Stomach (tissue), 9 donors: ENCODE measurements around the gene TNFSF10. TPM values are rescaled to one million over a fixed set of nuclear protein-coding genes. Genes with fewer than 3 reads are reported as not detected.

Experiments
- DNase-seq, 2 donors: peaks; one replicate each; pipeline versions ENCODE4 v3.0.0 to v3.0.0-alpha.2; 2013 to 2019
- H3K27ac ChIP-seq, 5 donors: fragments of 200-600 bp in 4 of 5; sonication (generic) in 4 of 5; one replicate each; pipeline ENCODE4 v1.5.1; 2013 to 2019; ENCODE audit warnings: mild to moderate bottlenecking in 1 of 5, moderate library complexity in 1 of 5
- H3K27me3 ChIP-seq, 3 donors: fragments of 200-600 bp; sonication (generic); one replicate each; pipeline ENCODE4 v1.5.1; 2017 to 2019; ENCODE audit warnings: mixed run types in 1 of 3
- H3K36me3 ChIP-seq, 4 donors: fragments of 200-600 bp; sonication (generic); 1 replicate in 3 of 4; 2 replicates in 1 of 4; pipeline ENCODE4 v1.5.1; 2016 to 2019
- H3K4me1 ChIP-seq, 4 donors: fragments of 200-600 bp; sonication (generic); one replicate each; pipeline ENCODE4 v1.5.1; 2016 to 2019
- H3K4me3 ChIP-seq, 4 donors: fragments of 200-600 bp; sonication (generic) in 3 of 4; one replicate each; pipeline ENCODE4 v1.5.1; 2016 to 2019; ENCODE audit warnings: mild to moderate bottlenecking in 1 of 4
- H3K9me3 ChIP-seq, 4 donors: fragments of 200-600 bp; sonication (generic); one replicate each; pipeline ENCODE4 v1.5.1; 2016 to 2019
- EP300 ChIP-seq: sonication (generic); formaldehyde crosslinking; IDR thresholded peaks from one replicate; pipeline ENCODE4 v1.6.1; 2017; ENCODE audit warnings: antibody characterized with exemption
- POLR2A ChIP-seq, 4 donors: fragments of 450-650 bp; IDR thresholded peaks; one replicate each; pipeline ENCODE4 v1.6.1; 2016; ENCODE audit warnings: antibody characterized with exemption in 4 of 4, control low read depth in 2 of 4, mild to moderate bottlenecking in 1 of 4, moderate library complexity in 1 of 4
- POLR2AphosphoS5 ChIP-seq, 3 donors: sonication (generic); formaldehyde crosslinking; IDR thresholded peaks; one replicate each; pipeline ENCODE4 v1.6.1; 2016; ENCODE audit warnings: antibody characterized with exemption in 3 of 3
- WGBS, 5 donors: extraction: QIAGEN DNeasy Blood & Tissue Kit in 3 of 5; methylation state at CpG; one replicate each; pipeline versions ENCODE4 v1.1.5 to v1.1.7; 2013 to 2018; 5-methylcytosine and 5-hydroxymethylcytosine counted together
- intact Hi-C: fragments of 100-400 bp; cut with DNase I; formaldehyde crosslinking; loops from one replicate; pipeline ENCODE4 v1.15.1; 2023; ENCODE audit warnings: low total_unique reads
- polyA plus RNA-seq, 3 donors: library from polyadenylated mRNA; stranded (reverse); fragments of 200-250 nt; gene quantifications; one replicate each; pipeline ENCODE4 v1.2.3, GENCODE V29; 2013
- total RNA-seq, 5 donors: library from RNA; depleted of rRNA; stranded (reverse); fragments of >200 nt; gene quantifications; one replicate each; pipeline versions ENCODE4 v1.1.0 to v1.2.3, GENCODE V29; 2014 to 2016
- TF ChIP-seq, protein P1 (sequence below), 7 experiments: fragments of 450-650 bp in 4 of 7; fragments of 200-600 bp in 3 of 7; sonication (generic) in 3 of 7; IDR thresholded peaks; one replicate each; pipeline ENCODE4 v1.5.1; 2016 to 2019; ENCODE audit warnings: antibody characterized with exemption in 7 of 7, control low read depth in 2 of 7, mild to moderate bottlenecking in 1 of 7
- donor health status: healthy with polysubstance abuse.
- donor health status: Bipolar disorder and iron deficiency.
- donor health status: healthy.

The TNFSF10 gene
- total and polyA plus RNA-seq, 8 donors, result 4.0 to 84.2 (median 23.8) TPM

DNA sequence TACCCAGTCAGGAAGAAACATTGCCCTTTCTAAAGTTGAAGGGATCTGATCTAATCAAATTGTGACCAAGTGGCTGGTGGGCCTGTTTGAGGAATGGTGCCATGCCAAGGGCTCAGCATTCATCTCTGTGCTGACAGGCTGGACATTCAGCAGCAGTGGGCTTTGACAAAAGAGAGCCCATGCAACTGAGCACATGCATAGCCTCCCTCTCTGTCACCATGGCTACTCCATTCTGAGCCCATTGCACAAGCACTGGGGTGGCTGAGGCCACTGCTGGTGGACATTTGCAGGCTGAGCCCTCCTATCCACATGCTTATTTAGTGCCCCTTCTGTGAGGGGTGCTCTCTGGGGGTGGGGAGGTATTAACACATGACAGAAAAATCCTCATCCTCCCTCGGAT is 28.6 kb upstream of the TNFSF10 start:
- Histone ChIP-seq H3K4me3 (no peak overlapping the region), H3K36me3 (no peaks in the 10 kb centered on the region), H3K27me3 (no peaks in the 10 kb centered on the region), H3K4me1 (peaks cover 11 to 50% (median 32%) of the 10 kb centered on the region in 4 donors), H3K9me3 (no peaks in the 10 kb centered on the region), H3K27ac (no peak overlapping the region)
- TF ChIP-seq POLR2A (IDR thresholded peaks at IDR 0.05) (no peak), EP300 (no peak), POLR2AphosphoS5 (IDR thresholded peaks at IDR 0.05) (no peak)
- TF ChIP-seq, protein P1, sequence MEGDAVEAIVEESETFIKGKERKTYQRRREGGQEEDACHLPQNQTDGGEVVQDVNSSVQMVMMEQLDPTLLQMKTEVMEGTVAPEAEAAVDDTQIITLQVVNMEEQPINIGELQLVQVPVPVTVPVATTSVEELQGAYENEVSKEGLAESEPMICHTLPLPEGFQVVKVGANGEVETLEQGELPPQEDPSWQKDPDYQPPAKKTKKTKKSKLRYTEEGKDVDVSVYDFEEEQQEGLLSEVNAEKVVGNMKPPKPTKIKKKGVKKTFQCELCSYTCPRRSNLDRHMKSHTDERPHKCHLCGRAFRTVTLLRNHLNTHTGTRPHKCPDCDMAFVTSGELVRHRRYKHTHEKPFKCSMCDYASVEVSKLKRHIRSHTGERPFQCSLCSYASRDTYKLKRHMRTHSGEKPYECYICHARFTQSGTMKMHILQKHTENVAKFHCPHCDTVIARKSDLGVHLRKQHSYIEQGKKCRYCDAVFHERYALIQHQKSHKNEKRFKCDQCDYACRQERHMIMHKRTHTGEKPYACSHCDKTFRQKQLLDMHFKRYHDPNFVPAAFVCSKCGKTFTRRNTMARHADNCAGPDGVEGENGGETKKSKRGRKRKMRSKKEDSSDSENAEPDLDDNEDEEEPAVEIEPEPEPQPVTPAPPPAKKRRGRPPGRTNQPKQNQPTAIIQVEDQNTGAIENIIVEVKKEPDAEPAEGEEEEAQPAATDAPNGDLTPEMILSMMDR (IDR thresholded peaks at IDR 0.05), result no peak
- intact Hi-C loops, result no loop called here
- no peak for DNase-seq
- 95 to 100% (median 100%) methylated on average over 1 of the region's 1 CpG for WGBS, 5 donors

GRCh38 chr3:172550347-172550943 is 27.2 kb upstream of the TNFSF10 start:
- no peaks in the 10 kb centered on the region for H3K36me3 ChIP-seq
- H3K4me3 ChIP-seq, result no peak overlapping the region
- no peaks in the 10 kb centered on the region for H3K9me3 ChIP-seq
- peaks cover 16 to 55% (median 39%) of the 10 kb centered on the region in 4 donors for H3K4me1 ChIP-seq
- H3K27ac ChIP-seq, result no peak overlapping the region
- 77 to 86% (median 81%) methylated on average over 6 of the region's 6 CpGs for WGBS, 5 donors
- TF ChIP-seq POLR2AphosphoS5 (IDR thresholded peaks at IDR 0.05) (no peak), EP300 (no peak), POLR2A (IDR thresholded peaks at IDR 0.05) (no peak)
- TF ChIP-seq, protein P1 (IDR thresholded peaks at IDR 0.05), result no peak
- intact Hi-C loops, result no loop called here
- H3K27me3 ChIP-seq, result no peaks in the 10 kb centered on the region
- DNase-seq, result no peak

GRCh38 chr3:172549144-172549543 is 25.9 kb upstream of the TNFSF10 start:
- no peaks in the 10 kb centered on the region for H3K9me3 ChIP-seq
- no peak overlapping the region for H3K27ac ChIP-seq
- no peaks in the 10 kb centered on the region for H3K27me3 ChIP-seq
- WGBS, 5 donors, result 17 to 48% (median 40%) methylated on average over 2 of the region's 2 CpGs
- DNase-seq, result no peak
- peaks cover 16 to 51% (median 36%) of the 10 kb centered on the region in 4 donors for H3K4me1 ChIP-seq
- intact Hi-C loops, result no loop called here
- no peak for TF ChIP-seq EP300
- TF ChIP-seq POLR2AphosphoS5 (IDR thresholded peaks at IDR 0.05), result no peak
- TF ChIP-seq, protein P1 (IDR thresholded peaks at IDR 0.05), result no peak
- no peak for TF ChIP-seq POLR2A (IDR thresholded peaks at IDR 0.05)
- H3K36me3 ChIP-seq, result no peaks in the 10 kb centered on the region
- H3K4me3 ChIP-seq, result no peak overlapping the region

- Histone ChIP-seq H3K27me3 (no peaks in the 10 kb centered on the region), H3K4me1 (peaks cover 16 to 54% (median 37%) of the 10 kb centered on the region in 4 donors), H3K9me3 (no peaks in the 10 kb centered on the region), H3K36me3 (no peaks in the 10 kb centered on the region), H3K27ac (peak overlapping the region in 3 of 5 donors; percentile 43 to 85 (median 43)), H3K4me3 (no peak overlapping the region)
- DNase-seq, result no peak
- TF ChIP-seq EP300 (no peak), POLR2AphosphoS5 (IDR thresholded peaks at IDR 0.05) (no peak), POLR2A (IDR thresholded peaks at IDR 0.05) (no peak)
- TF ChIP-seq, protein P1 (IDR thresholded peaks at IDR 0.05), result no peak
- intact Hi-C loops, result no loop called here
Measured at GRCh38 chr3:172546628-172547214, 23.5 kb upstream of the TNFSF10 start.
